ENCODE data around the gene KLK12.

GRCh38 chr19:51025809-51026553, 8.8 kb downstream of the KLK12 start:
- TF ChIP-seq EZH2phosphoT487 (IDR thresholded peaks at IDR 0.05; ENCODE audit: insufficient read depth, low read depth), result no peak
- TF ChIP-seq EZH2 (IDR thresholded peaks at IDR 0.05; ENCODE audit: insufficient read depth, poor library complexity, severe bottlenecking), result no peak

Data from GM23248 (cell line).